H1 (cell line): Measurements from ENCODE around the gene DVL1. TPM values are rescaled to one million over a fixed set of nuclear protein-coding genes. Genes with fewer than 3 reads are reported as not detected.

Experiments
- BACH1 ChIP-seq: IDR thresholded peaks from 2 replicates; pipeline ENCODE4 v1.6.1; 2012; ENCODE audit warnings: low read length, improper control_type of control experiment
- CHD1 ChIP-seq: IDR thresholded peaks from 2 replicates; pipeline ENCODE4 v1.6.1; 2012; ENCODE audit warnings: low read depth, low read length, improper control_type of control experiment
- SP4 ChIP-seq: IDR thresholded peaks from 2 replicates; pipeline ENCODE4 v1.6.1; 2012; ENCODE audit warnings: low read length, inconsistent platforms
- TAF1 ChIP-seq: IDR thresholded peaks from 2 replicates; pipeline ENCODE4 v1.6.1; 2011; ENCODE audit warnings: mild to moderate bottlenecking, low read depth, low read length
- polyA plus RNA-seq, 7 experiments: library from polyadenylated mRNA; depleted of rRNA in 3 of 7; stranded (reverse) in 5 of 7; unstranded in 2 of 7; fragments of >200 nt in 5 of 7; fragments of 200-250 nt in 2 of 7; gene quantifications; 1 replicate in 5 of 7; 2 replicates in 1 of 7; 4 replicates in 1 of 7; pipeline versions ENCODE4 v1.2.1 to v1.2.3, GENCODE V29; 2011 to 2013; ENCODE audit warnings: missing spikeins in 2 of 7, mixed read lengths in 2 of 7
- total RNA-seq: library from RNA; stranded (reverse); fragmentation: NEBNext Ultra II Directional; extraction: Animal tissue kit (Norgen Biotek cat#: 25700); gene quantifications from 2 replicates; pipeline ENCODE4 v1.2.1, GENCODE V29; 2021

The DVL1 gene
- total and polyA plus RNA-seq, 2 of the 8 experiments (the other 6 are each of a cell fraction or from before 2014, with no cell fraction given): 39.4 to 58.9 TPM

- no peak for TF ChIP-seq SP4
- TF ChIP-seq BACH1: no peak
- TF ChIP-seq TAF1: no peak
- no peak for TF ChIP-seq CHD1
Observed at GRCh38 chr1:1397839-1398523, 48.8 kb upstream of the DVL1 start (continued).
